ENCODE results near the gene PF4V1. TPM values are rescaled to one million over a fixed set of nuclear protein-coding genes. Genes with fewer than 3 reads are reported as not detected.
A peak's percentile ranks its signal among the peaks of the same experiment; 100 is the strongest.

Gene PF4V1
- total RNA-seq, 1 experiment from 2014 or later = not detected

DNA sequence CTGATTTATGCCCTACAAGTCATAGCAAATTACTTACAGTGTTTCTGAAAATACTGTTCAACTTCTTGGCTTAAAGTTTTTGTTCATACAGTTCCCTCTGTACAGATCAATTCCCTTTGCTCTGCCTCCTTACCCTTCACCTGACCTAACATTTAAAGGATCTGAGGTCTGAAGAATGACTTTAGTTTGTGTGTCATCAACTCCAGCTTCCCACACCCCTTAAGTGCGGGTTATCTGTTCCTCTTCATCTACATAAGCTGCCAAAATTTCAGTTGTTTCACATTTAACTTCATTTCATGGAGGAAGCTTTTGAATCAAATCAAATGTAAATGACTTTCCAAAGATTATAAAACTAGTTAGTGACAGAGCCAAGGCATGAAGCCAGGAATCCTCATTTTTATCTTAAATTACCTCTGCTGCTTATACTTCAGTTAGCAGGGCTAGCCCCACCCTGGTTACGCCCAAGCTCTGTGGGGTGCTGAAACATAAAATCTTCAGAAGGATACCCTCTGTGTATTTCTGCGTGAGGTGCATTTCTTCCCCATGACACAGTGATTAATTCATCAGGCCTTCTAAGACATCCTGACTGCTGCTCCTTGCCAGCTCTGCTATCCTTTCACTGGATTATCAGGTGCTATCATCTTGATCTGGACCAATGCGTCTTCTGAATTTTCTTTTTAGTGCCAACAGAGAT is 32.6 kb downstream of the PF4V1 start:
- H3K4me3 Mint-ChIP-seq (ENCODE audit: low read depth, unreplicated experiment) = no peak overlapping the region
- CTCF ChIA-PET = interaction anchor here (0.7 kb wide), 1 partner anchor 11 kb away, joined by 3 read pairs; no protein-coding TSS in a partner anchor

DNA sequence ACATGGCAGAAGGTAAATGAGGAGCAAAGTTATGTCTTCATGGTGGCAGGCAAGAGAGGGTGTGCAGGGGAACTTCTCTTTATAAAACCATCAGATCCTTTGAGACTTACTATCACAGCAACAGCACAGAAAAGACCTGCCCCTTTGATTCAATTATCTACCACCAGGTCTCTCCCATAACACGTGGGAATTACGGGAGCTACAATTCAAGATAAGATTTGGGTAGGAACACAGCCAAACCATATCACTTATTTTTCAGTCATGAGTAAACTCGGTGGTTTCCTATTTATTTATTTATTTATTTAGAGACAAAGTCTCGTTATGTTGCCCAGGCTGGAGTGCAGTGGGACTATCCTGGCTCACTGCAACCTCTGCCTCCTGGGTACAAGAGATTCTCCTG is 38.2 kb downstream of the PF4V1 start:
- Mint-ChIP-seq H3K4me3 (ENCODE audit: low read depth, unreplicated experiment) (no peak overlapping the region), H3K27me3 (ENCODE audit: unreplicated experiment) (no peaks in the 10 kb centered on the region), H3K27ac (ENCODE audit: unreplicated experiment) (no peak overlapping the region), H3K4me1 (ENCODE audit: low read depth, unreplicated experiment) (peaks cover 44% of the 10 kb centered on the region), H3K9me3 (ENCODE audit: low read depth, unreplicated experiment) (no peaks in the 10 kb centered on the region), H3K36me3 (ENCODE audit: insufficient read depth, unreplicated experiment) (peaks cover 9% of the 10 kb centered on the region)
- TF ChIP-seq, protein P1, sequence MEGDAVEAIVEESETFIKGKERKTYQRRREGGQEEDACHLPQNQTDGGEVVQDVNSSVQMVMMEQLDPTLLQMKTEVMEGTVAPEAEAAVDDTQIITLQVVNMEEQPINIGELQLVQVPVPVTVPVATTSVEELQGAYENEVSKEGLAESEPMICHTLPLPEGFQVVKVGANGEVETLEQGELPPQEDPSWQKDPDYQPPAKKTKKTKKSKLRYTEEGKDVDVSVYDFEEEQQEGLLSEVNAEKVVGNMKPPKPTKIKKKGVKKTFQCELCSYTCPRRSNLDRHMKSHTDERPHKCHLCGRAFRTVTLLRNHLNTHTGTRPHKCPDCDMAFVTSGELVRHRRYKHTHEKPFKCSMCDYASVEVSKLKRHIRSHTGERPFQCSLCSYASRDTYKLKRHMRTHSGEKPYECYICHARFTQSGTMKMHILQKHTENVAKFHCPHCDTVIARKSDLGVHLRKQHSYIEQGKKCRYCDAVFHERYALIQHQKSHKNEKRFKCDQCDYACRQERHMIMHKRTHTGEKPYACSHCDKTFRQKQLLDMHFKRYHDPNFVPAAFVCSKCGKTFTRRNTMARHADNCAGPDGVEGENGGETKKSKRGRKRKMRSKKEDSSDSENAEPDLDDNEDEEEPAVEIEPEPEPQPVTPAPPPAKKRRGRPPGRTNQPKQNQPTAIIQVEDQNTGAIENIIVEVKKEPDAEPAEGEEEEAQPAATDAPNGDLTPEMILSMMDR (IDR thresholded peaks at IDR 0.05; ENCODE audit: unreplicated experiment) = no peak
- DNase-seq = no peak
- CTCF ChIA-PET = no interaction called here
- no TSS peak for BruUV-seq (replicated peaks)
- intact Hi-C loops (cut with micrococcal nuclease; ENCODE audit: unreplicated experiment) = no loop called here

More for the DNA sequence above, 32.6 kb downstream of the PF4V1 start:
- Mint-ChIP-seq H3K27me3 (ENCODE audit: unreplicated experiment) (no peaks in the 10 kb centered on the region), H3K9me3 (ENCODE audit: low read depth, unreplicated experiment) (no peaks in the 10 kb centered on the region), H3K36me3 (ENCODE audit: insufficient read depth, unreplicated experiment) (no peaks in the 10 kb centered on the region), H3K27ac (ENCODE audit: unreplicated experiment) (no peak overlapping the region), H3K4me1 (ENCODE audit: low read depth, unreplicated experiment) (no peaks in the 10 kb centered on the region)
- intact Hi-C loops (cut with micrococcal nuclease; ENCODE audit: unreplicated experiment) = no loop called here
- TF ChIP-seq, protein P1 (IDR thresholded peaks at IDR 0.05; ENCODE audit: unreplicated experiment) = no peak
- no TSS peak for BruUV-seq (replicated peaks)
- DNase-seq = no peak

DNA sequence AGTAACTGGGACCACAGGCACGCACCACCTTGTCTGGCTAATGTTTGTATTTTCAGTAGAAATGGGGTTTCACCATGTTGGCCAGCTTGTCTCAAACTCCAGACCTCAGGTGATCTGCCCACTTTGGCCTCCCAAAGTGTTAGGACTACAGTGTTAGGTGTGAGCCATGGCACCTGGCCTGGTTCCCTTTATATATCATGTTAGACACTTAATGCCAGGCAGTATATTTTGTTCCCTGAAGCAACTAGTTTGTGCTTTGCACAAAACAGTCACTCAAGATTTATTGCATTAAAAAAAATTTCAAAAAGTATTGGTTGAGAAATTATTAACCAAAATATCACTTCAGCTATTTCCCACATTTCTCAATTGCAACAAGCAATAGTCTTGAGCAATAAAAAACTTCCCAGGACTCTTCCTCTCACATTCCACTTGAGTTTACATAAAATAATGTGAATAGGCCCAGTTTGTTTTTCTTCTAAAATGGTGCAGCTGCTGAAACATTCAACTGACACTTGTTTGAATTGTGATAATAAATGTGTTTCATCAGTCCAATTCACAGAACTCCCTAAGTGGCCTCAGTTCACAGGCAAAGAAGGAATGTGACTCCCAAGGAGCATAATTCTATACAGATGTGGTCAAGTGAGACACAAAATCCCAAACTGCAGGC is 38.8 kb downstream of the PF4V1 start:
- H3K27ac Mint-ChIP-seq (ENCODE audit: unreplicated experiment) = peak overlapping the region; percentile 77
- CTCF ChIA-PET = no interaction called here
- BruUV-seq (replicated peaks) = no TSS peak
- H3K4me1 Mint-ChIP-seq (ENCODE audit: low read depth, unreplicated experiment) = peaks cover 44% of the 10 kb centered on the region
- no peaks in the 10 kb centered on the region for H3K9me3 Mint-ChIP-seq (ENCODE audit: low read depth, unreplicated experiment)
- intact Hi-C loops (cut with micrococcal nuclease; ENCODE audit: unreplicated experiment) = no loop called here
- no peak for DNase-seq
- TF ChIP-seq, protein P1 (IDR thresholded peaks at IDR 0.05; ENCODE audit: unreplicated experiment) = no peak
- no peak overlapping the region for H3K4me3 Mint-ChIP-seq (ENCODE audit: low read depth, unreplicated experiment)
- no peaks in the 10 kb centered on the region for H3K27me3 Mint-ChIP-seq (ENCODE audit: unreplicated experiment)
- peaks cover 9% of the 10 kb centered on the region for H3K36me3 Mint-ChIP-seq (ENCODE audit: insufficient read depth, unreplicated experiment)

DNA sequence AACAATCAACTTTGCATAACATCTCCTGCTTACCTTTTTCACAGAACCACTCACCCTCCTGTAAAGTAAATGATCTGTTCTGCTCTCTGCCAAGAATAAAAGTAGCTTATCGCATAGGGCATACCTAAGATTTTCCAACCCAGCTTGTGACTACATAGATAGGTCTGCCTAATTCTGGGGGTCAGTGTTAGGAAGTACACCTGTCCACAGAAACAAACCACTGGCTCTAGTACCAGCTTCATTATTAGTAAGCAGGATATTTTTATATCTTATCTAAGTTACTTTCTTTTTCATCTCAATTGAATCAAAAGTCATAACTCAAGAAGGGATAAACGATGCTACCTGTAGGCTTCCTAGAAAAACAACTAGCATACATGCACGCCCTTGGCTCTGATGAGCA is 39.9 kb downstream of the PF4V1 start:
- TF ChIP-seq, protein P1 (IDR thresholded peaks at IDR 0.05; ENCODE audit: unreplicated experiment) = no peak
- CTCF ChIA-PET = no interaction called here
- DNase-seq = no peak
- intact Hi-C loops (cut with micrococcal nuclease; ENCODE audit: unreplicated experiment) = no loop called here
- Mint-ChIP-seq H3K27ac (ENCODE audit: unreplicated experiment) (no peak overlapping the region), H3K4me1 (ENCODE audit: low read depth, unreplicated experiment) (peaks cover 44% of the 10 kb centered on the region), H3K4me3 (ENCODE audit: low read depth, unreplicated experiment) (no peak overlapping the region), H3K9me3 (ENCODE audit: low read depth, unreplicated experiment) (no peaks in the 10 kb centered on the region), H3K27me3 (ENCODE audit: unreplicated experiment) (no peaks in the 10 kb centered on the region), H3K36me3 (ENCODE audit: insufficient read depth, unreplicated experiment) (peaks cover 9% of the 10 kb centered on the region)
- no TSS peak for BruUV-seq (replicated peaks)
